Measurements from ENCODE around the gene ABTB1.

ABTB1 gene

DNA sequence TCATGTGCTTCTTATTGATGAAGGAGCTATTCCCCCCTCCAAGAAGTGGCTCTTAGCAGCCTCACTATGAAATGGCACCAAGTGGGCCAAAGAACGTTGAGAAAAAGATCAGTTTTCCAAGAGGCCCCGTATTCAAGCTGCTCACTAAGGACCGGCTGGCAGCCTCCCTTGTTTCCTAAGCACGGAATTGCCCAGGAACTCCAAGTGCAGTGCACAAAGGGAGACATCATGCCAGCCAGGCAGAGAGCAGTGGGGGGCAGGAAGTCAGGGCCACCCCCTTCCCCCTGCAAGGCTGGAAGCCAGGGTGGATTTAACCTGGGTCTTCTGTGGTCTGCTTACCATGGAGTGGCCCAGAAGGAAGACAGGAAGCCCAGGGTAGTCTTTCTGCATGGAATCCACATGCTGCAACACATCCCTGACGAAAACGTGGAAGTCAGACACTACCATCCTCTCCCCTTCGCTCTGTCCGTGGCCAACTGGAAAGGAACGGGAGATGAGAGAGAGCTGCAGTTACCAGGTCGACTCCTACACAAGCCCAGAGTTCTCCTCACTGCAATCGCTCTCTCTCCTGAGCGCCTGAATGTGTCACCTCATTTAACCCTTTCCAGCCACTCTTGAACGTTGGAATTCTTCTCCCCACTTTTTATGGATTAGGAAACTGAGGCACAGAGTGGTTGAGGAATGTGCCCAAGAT, 49.5 kb downstream of the ABTB1 start:
- no peak for DNase-seq

DNA sequence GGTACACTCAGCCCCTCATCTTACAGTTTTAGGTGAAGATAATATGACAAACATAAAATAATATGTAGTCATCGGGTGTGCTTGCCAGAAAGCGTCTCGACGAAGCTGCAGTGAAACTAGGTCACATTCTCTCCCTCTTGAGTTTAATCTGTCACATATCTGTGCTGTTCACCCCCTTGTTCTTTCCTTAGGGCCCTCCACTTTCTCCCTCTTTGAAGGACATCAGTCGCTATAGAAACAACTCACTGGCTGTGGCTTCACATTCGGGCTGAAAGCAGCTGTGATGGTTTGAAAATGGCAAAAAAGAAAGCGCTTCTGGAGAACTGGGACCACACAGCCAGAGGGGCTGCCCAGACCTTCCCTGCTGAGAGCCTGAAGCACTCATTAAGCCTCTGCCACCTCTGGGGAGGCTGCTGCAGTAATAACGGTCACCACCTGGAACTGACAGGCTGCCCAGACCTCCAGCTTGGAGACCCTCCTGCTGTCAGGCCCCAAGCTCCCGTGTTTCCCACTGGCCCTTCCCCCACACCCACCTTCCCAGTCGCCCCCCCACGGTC, 50.3 kb downstream of the ABTB1 start:
- no peak for DNase-seq

DNA sequence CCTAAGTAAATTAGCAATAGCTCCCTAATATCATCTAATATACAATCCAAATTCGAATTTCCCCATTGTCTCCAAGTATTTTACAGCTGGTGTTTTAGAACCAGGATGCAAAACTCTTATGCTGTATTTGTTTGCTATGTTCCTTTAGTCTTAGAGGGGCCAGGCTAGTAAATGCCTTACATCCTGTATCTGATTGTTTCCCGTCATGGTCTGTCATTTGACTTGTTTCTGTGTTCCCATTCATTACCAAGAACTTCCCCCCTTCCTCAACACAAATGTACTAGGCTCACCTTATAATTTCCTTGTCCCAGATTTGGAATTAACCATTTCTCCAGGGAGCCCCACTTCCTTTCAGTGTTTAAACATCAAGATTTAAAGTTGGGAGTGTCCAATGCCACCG, 54.1 kb downstream of the ABTB1 start:
- no peak for DNase-seq

DNA sequence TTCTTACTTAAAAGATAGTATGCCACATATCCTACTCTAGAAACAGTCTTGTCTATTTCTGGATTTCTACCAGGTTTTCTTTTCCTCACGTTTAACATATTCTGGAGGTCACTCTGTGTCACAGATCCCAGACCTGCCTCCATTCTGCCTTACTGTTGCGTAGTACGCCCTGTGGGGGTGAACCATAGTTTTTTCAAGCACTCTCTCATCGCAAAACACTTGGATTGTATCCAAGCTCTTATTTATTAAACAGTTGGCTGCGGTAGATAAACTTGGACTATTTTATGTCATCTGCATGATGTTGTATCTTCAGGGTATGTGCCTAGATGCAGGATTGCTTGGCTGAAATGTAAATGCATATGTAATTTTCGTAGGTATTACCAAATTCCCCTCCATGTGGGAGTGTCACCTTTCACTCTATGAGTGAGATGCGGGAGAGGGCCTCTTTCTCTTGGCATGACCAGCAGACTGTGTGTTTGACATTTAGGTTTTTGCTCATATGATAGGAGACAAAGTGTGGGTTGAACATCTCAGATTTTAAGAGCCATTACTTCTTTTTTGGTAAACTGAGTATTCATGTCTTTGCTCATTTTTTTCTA, 55.8 kb downstream of the ABTB1 start:
- DNase-seq: no peak

DNA sequence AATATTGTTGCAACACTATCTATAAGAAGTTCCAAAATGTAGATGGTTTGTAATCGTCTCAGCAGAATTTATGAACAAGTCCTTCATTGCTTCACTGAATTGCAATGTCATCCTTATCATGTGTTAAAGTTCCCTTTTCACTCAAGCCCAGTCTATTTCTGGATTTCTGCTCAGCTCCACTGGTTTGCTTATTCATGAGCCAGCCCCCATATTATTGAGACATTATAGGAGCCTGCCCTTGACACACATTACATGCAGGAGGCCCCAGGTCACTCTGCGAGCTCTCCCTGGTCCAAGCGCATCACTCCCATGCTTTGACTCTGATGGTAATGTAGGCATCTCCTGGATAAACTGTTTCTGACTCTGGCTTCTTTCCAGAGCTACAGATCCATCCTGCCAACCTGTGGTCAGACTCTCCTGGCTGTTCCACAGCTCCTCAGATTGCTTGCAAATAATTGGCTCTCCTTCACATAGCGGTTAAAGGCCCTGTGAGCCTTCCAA, 56.9 kb downstream of the ABTB1 start:
- DNase-seq: no peak

DNA sequence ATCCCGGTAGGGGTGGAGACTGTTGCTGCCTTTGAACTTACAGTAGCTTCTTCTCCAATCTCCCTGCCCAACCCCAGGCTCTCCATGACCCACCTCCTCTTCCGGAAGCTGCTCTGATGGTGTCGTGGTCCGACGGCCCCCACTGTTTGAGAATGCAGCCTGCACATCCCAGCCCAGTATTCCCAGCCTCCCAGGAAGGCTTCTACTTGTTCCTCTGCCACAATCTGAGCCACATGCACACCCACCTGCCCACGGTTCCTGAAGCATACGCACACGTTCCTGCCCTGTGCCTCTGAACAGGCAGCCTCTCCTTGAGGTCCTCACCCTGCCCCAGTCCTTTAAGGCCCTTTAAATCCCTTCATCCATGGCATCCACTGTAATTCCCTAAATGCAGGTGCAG, 57.4 kb downstream of the ABTB1 start:
- no peak for DNase-seq

All from activated CD4-positive, alpha-beta T cell treated with anti-CD3 and anti-CD28 coated beads, Interleukin-2, amount 50 U/mL, for 1 hour (primary cell).